Right lobe of liver (tissue), 4 donors: ENCODE data around the gene ACBD6.

ENCODE experiments used
- CTCF ChIP-seq, 4 donors: fragments of 200-600 bp in 3 of 4; fragments of 450-650 bp in 1 of 4; IDR thresholded peaks; one replicate each; pipeline versions ENCODE4 v1.5.1 to v1.8.0; 2016 to 2022; ENCODE audit warnings: antibody characterized with exemption in 4 of 4, mild to moderate bottlenecking in 2 of 4
- POLR2A ChIP-seq: fragments of 450-650 bp; IDR thresholded peaks from one replicate; pipeline ENCODE4 v1.6.1; 2017; ENCODE audit warnings: antibody characterized with exemption, mild to moderate bottlenecking
- donor health status: DM: no; HTN: no; CAD: no.
- donor health status: DM: no; HTN: no; CAD: no.
- donor health status: DM: no; HTN: yes; CAD: no.

GRCh38 chr1:180286417-180286816 is 216.0 kb downstream of the ACBD6 start:
- TF ChIP-seq CTCF (IDR thresholded peaks at IDR 0.05): no peak
- TF ChIP-seq POLR2A: no peak
